ENCODE measurements around the gene TSPEAR.
"Not testable (repeated sequence)": the region's sequence is repeated elsewhere in the genome, so short reads cannot be mapped to it uniquely, and the experiment has no call there.

Gene TSPEAR

DNA sequence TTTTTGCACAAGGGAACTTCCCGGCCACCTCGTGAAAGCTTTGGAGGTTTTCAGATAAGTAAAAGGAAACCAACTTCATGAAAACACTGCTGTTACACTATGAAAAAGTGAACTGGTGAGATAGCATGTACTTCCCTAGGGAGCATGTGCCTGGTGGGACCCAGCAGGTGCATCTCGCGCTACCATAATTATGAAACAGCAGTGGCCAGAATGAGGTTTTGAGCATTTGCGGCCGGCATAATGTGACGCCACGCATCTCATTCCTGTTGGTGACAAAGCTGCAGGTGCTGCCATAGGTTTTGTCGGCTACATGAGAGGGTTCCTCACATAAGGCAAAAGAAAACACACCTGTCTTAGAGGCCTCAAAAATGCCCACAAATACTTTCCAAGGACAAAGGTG is 154.5 kb downstream of the TSPEAR start:
- no peak for DNase-seq (ENCODE audit: low read depth, low spot score)
- H3K4me1 ChIP-seq (ENCODE audit: control insufficient read depth, insufficient read depth, low read length) = peaks cover 6% of the 10 kb centered on the region
- H3K4me3 ChIP-seq (ENCODE audit: low read length) = no peak overlapping the region
- H3K27ac ChIP-seq (ENCODE audit: low read length) = no peak overlapping the region
- H3K9me3 ChIP-seq (ENCODE audit: control insufficient read depth, insufficient read depth, low read length) = no peaks in the 10 kb centered on the region
- H3K27me3 ChIP-seq (ENCODE audit: control insufficient read depth, insufficient read depth, low read length) = no peaks in the 10 kb centered on the region
- no CpG with 5 or more reads among the region's 9 CpGs for WGBS (ENCODE audit: insufficient coverage, insufficient read length)
- H3K36me3 ChIP-seq (ENCODE audit: control insufficient read depth, insufficient read depth, low read length) = peaks cover 2% of the 10 kb centered on the region; the same call in 1 of the 2 replicates

DNA sequence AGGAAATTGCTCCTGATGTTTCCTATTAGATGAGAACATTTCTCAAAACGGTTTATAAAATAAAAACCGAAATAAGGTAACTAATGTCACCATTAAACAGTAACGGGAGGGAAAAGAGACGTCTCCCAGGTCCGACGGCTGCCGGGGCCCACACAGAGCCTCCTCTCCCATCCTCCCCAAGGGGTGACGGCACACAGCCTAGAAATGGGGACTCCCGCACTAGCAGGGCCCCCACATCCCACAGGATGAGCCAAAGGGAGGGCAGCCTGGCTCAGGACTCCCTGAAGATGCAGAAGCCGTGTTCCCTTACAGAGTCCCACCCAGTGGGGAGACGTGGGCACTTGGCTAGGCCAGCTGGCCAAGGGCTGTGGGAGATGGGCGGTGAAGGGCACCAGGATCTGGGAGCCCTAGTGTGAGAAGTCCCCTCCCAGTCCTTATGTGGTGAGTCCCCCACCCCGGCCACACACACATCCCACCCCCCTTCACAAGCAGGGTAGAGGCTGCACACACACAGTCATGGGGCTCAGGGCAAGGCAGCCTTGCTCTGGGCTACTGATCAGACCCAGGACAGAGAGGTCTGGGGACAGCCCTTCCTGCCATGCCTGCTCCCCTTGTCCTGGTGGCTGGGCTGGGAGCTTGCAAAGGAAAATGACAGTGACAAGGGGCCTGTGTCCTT is 156.0 kb downstream of the TSPEAR start:
- H3K27ac ChIP-seq (ENCODE audit: low read length) = no peak overlapping the region

GRCh38 chr21:44552681-44553080 is 158.7 kb downstream of the TSPEAR start:
- no peak for DNase-seq (ENCODE audit: low read depth, low spot score)
- Histone ChIP-seq H3K27me3 (ENCODE audit: control insufficient read depth, insufficient read depth, low read length) (no peaks in the 10 kb centered on the region), H3K9me3 (ENCODE audit: control insufficient read depth, insufficient read depth, low read length) (no peaks in the 10 kb centered on the region), H3K4me3 (ENCODE audit: low read length) (no peak overlapping the region), H3K27ac (ENCODE audit: low read length) (no peak overlapping the region), H3K4me1 (ENCODE audit: control insufficient read depth, insufficient read depth, low read length) (peaks cover 12% of the 10 kb centered on the region), H3K36me3 (ENCODE audit: control insufficient read depth, insufficient read depth, low read length) (no peaks in the 10 kb centered on the region)
- no CpG with 5 or more reads among the region's 13 CpGs for WGBS (ENCODE audit: insufficient coverage, insufficient read length)

More for the DNA sequence above, 156.0 kb downstream of the TSPEAR start:
- Histone ChIP-seq H3K4me1 (ENCODE audit: control insufficient read depth, insufficient read depth, low read length) (peaks cover 6% of the 10 kb centered on the region), H3K4me3 (ENCODE audit: low read length) (no peak overlapping the region), H3K36me3 (ENCODE audit: control insufficient read depth, insufficient read depth, low read length) (peaks cover 2% of the 10 kb centered on the region; the same call in 1 of the 2 replicates), H3K27me3 (ENCODE audit: control insufficient read depth, insufficient read depth, low read length) (no peaks in the 10 kb centered on the region), H3K9me3 (ENCODE audit: control insufficient read depth, insufficient read depth, low read length) (no peaks in the 10 kb centered on the region)
- no peak for DNase-seq (ENCODE audit: low read depth, low spot score)
- WGBS (ENCODE audit: insufficient coverage, insufficient read length) = no CpG with 5 or more reads among the region's 13 CpGs

GRCh38 chr21:44552136-44552535 is 159.2 kb downstream of the TSPEAR start:
- Histone ChIP-seq H3K4me3 (ENCODE audit: low read length) (no peak overlapping the region), H3K9me3 (ENCODE audit: control insufficient read depth, insufficient read depth, low read length) (no peaks in the 10 kb centered on the region), H3K4me1 (ENCODE audit: control insufficient read depth, insufficient read depth, low read length) (peaks cover 12% of the 10 kb centered on the region), H3K27me3 (ENCODE audit: control insufficient read depth, insufficient read depth, low read length) (no peaks in the 10 kb centered on the region), H3K36me3 (ENCODE audit: control insufficient read depth, insufficient read depth, low read length) (no peaks in the 10 kb centered on the region), H3K27ac (ENCODE audit: low read length) (no peak overlapping the region)
- WGBS (ENCODE audit: insufficient coverage, insufficient read length) = no CpG with 5 or more reads among the region's 6 CpGs
- no peak for DNase-seq (ENCODE audit: low read depth, low spot score)

- Histone ChIP-seq H3K36me3 (ENCODE audit: control insufficient read depth, insufficient read depth, low read length) (no peaks in the 10 kb centered on the region), H3K4me3 (ENCODE audit: low read length) (no peak within 1 kb of the TSS), H3K27me3 (ENCODE audit: control insufficient read depth, insufficient read depth, low read length) (no peaks in the 10 kb centered on the region), H3K9me3 (ENCODE audit: control insufficient read depth, insufficient read depth, low read length) (no peaks in the 10 kb centered on the region), H3K27ac (ENCODE audit: low read length) (no peak within 1 kb of the TSS), H3K4me1 (ENCODE audit: control insufficient read depth, insufficient read depth, low read length) (peaks cover 12% of the 10 kb centered on the region)
- DNase-seq (ENCODE audit: low read depth, low spot score) = no peak
- no CpG with 5 or more reads among the region's 17 CpGs for WGBS (ENCODE audit: insufficient coverage, insufficient read length)
These were observed 159.9 kb downstream of the TSPEAR start, which contains the start of gene KRTAP10-2 for GRCh38 chr21:44551340-44551961. Gene KRTAP10-2 (minus strand): TSS chr21:44551505. CDS start chr21:44551458, 47 bp downstream.

GRCh38 chr21:44550807-44551206 is 160.6 kb downstream of the TSPEAR start:
- Histone ChIP-seq H3K4me3 (ENCODE audit: low read length) (no peak overlapping the region), H3K4me1 (ENCODE audit: control insufficient read depth, insufficient read depth, low read length) (peaks cover 12% of the 10 kb centered on the region), H3K27me3 (ENCODE audit: control insufficient read depth, insufficient read depth, low read length) (no peaks in the 10 kb centered on the region), H3K27ac (ENCODE audit: low read length) (no peak overlapping the region), H3K36me3 (ENCODE audit: control insufficient read depth, insufficient read depth, low read length) (no peaks in the 10 kb centered on the region), H3K9me3 (ENCODE audit: control insufficient read depth, insufficient read depth, low read length) (no peaks in the 10 kb centered on the region)
- DNase-seq (ENCODE audit: low read depth, low spot score) = no peak
- no CpG with 5 or more reads among the region's 10 CpGs for WGBS (ENCODE audit: insufficient coverage, insufficient read length)

GRCh38 chr21:44550285-44550684 is 161.1 kb downstream of the TSPEAR start:
- H3K9me3 ChIP-seq (ENCODE audit: control insufficient read depth, insufficient read depth, low read length); DNase-seq (ENCODE audit: low read depth, low spot score); H3K4me3 ChIP-seq (ENCODE audit: low read length); H3K36me3 ChIP-seq (ENCODE audit: control insufficient read depth, insufficient read depth, low read length); H3K27ac ChIP-seq (ENCODE audit: low read length); H3K27me3 ChIP-seq (ENCODE audit: control insufficient read depth, insufficient read depth, low read length): not testable (repeated sequence)
- WGBS (ENCODE audit: insufficient coverage, insufficient read length) = no CpG with 5 or more reads among the region's 17 CpGs
- H3K4me1 ChIP-seq (ENCODE audit: control insufficient read depth, insufficient read depth, low read length) = peaks cover 12% of the 10 kb centered on the region

GRCh38 chr21:44549525-44550211 is 161.7 kb downstream of the TSPEAR start:
- no CpG with 5 or more reads among the region's 25 CpGs for WGBS (ENCODE audit: insufficient coverage, insufficient read length)
- no peaks in the 10 kb centered on the region for H3K36me3 ChIP-seq (ENCODE audit: control insufficient read depth, insufficient read depth, low read length)
- no peaks in the 10 kb centered on the region for H3K9me3 ChIP-seq (ENCODE audit: control insufficient read depth, insufficient read depth, low read length)
- no peaks in the 10 kb centered on the region for H3K27me3 ChIP-seq (ENCODE audit: control insufficient read depth, insufficient read depth, low read length)
- H3K4me3 ChIP-seq (ENCODE audit: low read length) = no peak overlapping the region
- no peak overlapping the region for H3K27ac ChIP-seq (ENCODE audit: low read length)
- no peak for DNase-seq (ENCODE audit: low read depth, low spot score)
- peaks cover 12% of the 10 kb centered on the region for H3K4me1 ChIP-seq (ENCODE audit: control insufficient read depth, insufficient read depth, low read length)

- H3K27me3 ChIP-seq (ENCODE audit: control insufficient read depth, insufficient read depth, low read length) = no peaks in the 10 kb centered on the region
- no peaks in the 10 kb centered on the region for H3K9me3 ChIP-seq (ENCODE audit: control insufficient read depth, insufficient read depth, low read length)
- WGBS (ENCODE audit: insufficient coverage, insufficient read length) = no CpG with 5 or more reads among the region's 14 CpGs
- DNase-seq (ENCODE audit: low read depth, low spot score) = peak; percentile 41
- no peak overlapping the region for H3K27ac ChIP-seq (ENCODE audit: low read length)
- H3K4me3 ChIP-seq (ENCODE audit: low read length) = no peak overlapping the region
- H3K36me3 ChIP-seq (ENCODE audit: control insufficient read depth, insufficient read depth, low read length) = no peaks in the 10 kb centered on the region
- peaks cover 12% of the 10 kb centered on the region for H3K4me1 ChIP-seq (ENCODE audit: control insufficient read depth, insufficient read depth, low read length)
These were observed 162.4 kb downstream of the TSPEAR start for GRCh38 chr21:44548922-44549321.

DNA sequence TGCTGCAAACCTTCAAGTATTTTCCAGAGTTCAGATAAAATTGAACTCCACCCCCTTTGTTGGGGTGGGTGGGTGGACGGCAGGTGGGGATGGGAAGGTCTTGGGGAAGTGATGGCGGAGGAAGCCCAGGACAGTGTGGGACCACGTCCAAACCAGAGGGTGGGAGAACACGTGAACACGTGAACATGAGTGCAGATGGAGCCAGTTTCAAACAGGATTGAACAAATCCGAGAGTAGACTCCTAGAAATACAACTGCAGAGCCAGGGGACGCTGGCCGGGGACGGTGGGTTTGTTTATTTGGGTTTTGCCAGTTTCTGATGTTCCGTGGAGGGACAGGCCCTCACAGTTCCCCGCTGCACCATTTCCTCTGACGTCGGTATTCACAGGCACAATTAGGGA is 163.0 kb downstream of the TSPEAR start:
- no peak for DNase-seq (ENCODE audit: low read depth, low spot score)
- Histone ChIP-seq H3K27ac (ENCODE audit: low read length) (no peak overlapping the region), H3K4me3 (ENCODE audit: low read length) (no peak overlapping the region), H3K27me3 (ENCODE audit: control insufficient read depth, insufficient read depth, low read length) (no peaks in the 10 kb centered on the region), H3K36me3 (ENCODE audit: control insufficient read depth, insufficient read depth, low read length) (no peaks in the 10 kb centered on the region), H3K9me3 (ENCODE audit: control insufficient read depth, insufficient read depth, low read length) (no peaks in the 10 kb centered on the region), H3K4me1 (ENCODE audit: control insufficient read depth, insufficient read depth, low read length) (peaks cover 12% of the 10 kb centered on the region)
- WGBS (ENCODE audit: insufficient coverage, insufficient read length) = no CpG with 5 or more reads among the region's 13 CpGs
